Vagina (tissue), 2 donors: ENCODE results near the gene SDE2.

Experiments used
- CTCF ChIP-seq, 3 experiments: fragments of 450-650 bp in 2 of 3; fragments of 200-600 bp in 1 of 3; sonication (generic) in 1 of 3; IDR thresholded peaks; one replicate each; pipeline ENCODE4 v1.5.1; 2017 to 2019; ENCODE audit warnings: antibody characterized with exemption in 3 of 3, mild to moderate bottlenecking in 2 of 3, moderate library complexity in 2 of 3
- POLR2A ChIP-seq, 2 donors: fragments of 450-650 bp; IDR thresholded peaks; one replicate each; pipeline ENCODE4 v1.6.1; 2017; ENCODE audit warnings: antibody characterized with exemption in 2 of 2, mild to moderate bottlenecking in 2 of 2, moderate library complexity in 2 of 2
- POLR2AphosphoS5 ChIP-seq, 2 donors: sonication (generic); formaldehyde crosslinking; IDR thresholded peaks; one replicate each; pipeline ENCODE4 v1.9.0; 2017; ENCODE audit warnings: antibody characterized with exemption in 2 of 2, mild to moderate bottlenecking in 2 of 2, low read depth in 1 of 2; ENCODE audit not compliant: insufficient read depth in 1 of 2

GRCh38 chr1:225958041-225958440 lies 41.1 kb downstream of the SDE2 start:
- no peak for TF ChIP-seq CTCF (IDR thresholded peaks at IDR 0.05)
- TF ChIP-seq POLR2A (IDR thresholded peaks at IDR 0.05), result no peak
- TF ChIP-seq POLR2AphosphoS5 (IDR thresholded peaks at IDR 0.05; ENCODE audit: insufficient read depth in 1 of 2, low read depth in 1 of 2), result no peak
